Measurements from ENCODE around the gene NAALADL2.
"Not testable (repeated sequence)": the region's sequence is repeated elsewhere in the genome, so short reads cannot be mapped to it uniquely, and the experiment has no call there.

NAALADL2 gene

GRCh38 chr3:175445741-175446140, 586.6 kb downstream of the NAALADL2 start:
- DNase-seq = no peak

- DNase-seq = no peak
Observed at GRCh38 chr3:175447521-175447920, 588.4 kb downstream of the NAALADL2 start.

- DNase-seq = no peak
Observed at GRCh38 chr3:175453361-175453760, 594.2 kb downstream of the NAALADL2 start.

- no peak for DNase-seq
Observed at GRCh38 chr3:175456466-175456865, 597.3 kb downstream of the NAALADL2 start.

GRCh38 chr3:175457301-175457700, 598.2 kb downstream of the NAALADL2 start:
- no peak for DNase-seq

GRCh38 chr3:175460849-175461399, 601.8 kb downstream of the NAALADL2 start:
- DNase-seq = not testable (repeated sequence)

GRCh38 chr3:175464362-175464761, 605.2 kb downstream of the NAALADL2 start:
- no peak for DNase-seq

GRCh38 chr3:175469124-175469523, 610.0 kb downstream of the NAALADL2 start:
- DNase-seq = no peak

GRCh38 chr3:175475765-175476164, 616.6 kb downstream of the NAALADL2 start:
- no peak for DNase-seq

GRCh38 chr3:175476489-175476888, 617.4 kb downstream of the NAALADL2 start:
- no peak for DNase-seq

GRCh38 chr3:175477651-175478224, 618.6 kb downstream of the NAALADL2 start:
- DNase-seq = no peak

- DNase-seq = no peak
Observed at GRCh38 chr3:175478301-175478700, 619.2 kb downstream of the NAALADL2 start.

GRCh38 chr3:175479175-175479574, 620.0 kb downstream of the NAALADL2 start:
- no peak for DNase-seq

GRCh38 chr3:175479800-175480199, 620.7 kb downstream of the NAALADL2 start:
- DNase-seq = no peak

GRCh38 chr3:175484666-175485065, 625.5 kb downstream of the NAALADL2 start:
- no peak for DNase-seq

GRCh38 chr3:175485436-175485835, 626.3 kb downstream of the NAALADL2 start:
- no peak for DNase-seq

- no peak for DNase-seq
Observed at GRCh38 chr3:175486255-175486654, 627.1 kb downstream of the NAALADL2 start.

GRCh38 chr3:175489406-175489805, 630.3 kb downstream of the NAALADL2 start:
- no peak for DNase-seq

- DNase-seq = no peak
Observed at GRCh38 chr3:175493301-175493700, 634.2 kb downstream of the NAALADL2 start.

GRCh38 chr3:175495331-175495730, 636.2 kb downstream of the NAALADL2 start:
- DNase-seq = no peak

GRCh38 chr3:175502155-175502554, 643.0 kb downstream of the NAALADL2 start:
- DNase-seq = no peak

- no peak for DNase-seq
Observed at GRCh38 chr3:175511219-175511785, 652.2 kb downstream of the NAALADL2 start.

GRCh38 chr3:175512700-175513099, 653.6 kb downstream of the NAALADL2 start:
- no peak for DNase-seq

- no peak for DNase-seq
Observed at GRCh38 chr3:175518459-175518858, 659.3 kb downstream of the NAALADL2 start.

GRCh38 chr3:175521406-175521805, 662.3 kb downstream of the NAALADL2 start:
- no peak for DNase-seq

All from NCI-H226 (cell line).